DMS 273 (cell line): ENCODE results near the gene POP4.

Source experiments
- DNase-seq: peaks from one replicate; lab custom pipeline; 2025; ENCODE audit not compliant: unreplicated experiment; lab: John Stamatoyannopoulos, UW

Gene POP4

DNA sequence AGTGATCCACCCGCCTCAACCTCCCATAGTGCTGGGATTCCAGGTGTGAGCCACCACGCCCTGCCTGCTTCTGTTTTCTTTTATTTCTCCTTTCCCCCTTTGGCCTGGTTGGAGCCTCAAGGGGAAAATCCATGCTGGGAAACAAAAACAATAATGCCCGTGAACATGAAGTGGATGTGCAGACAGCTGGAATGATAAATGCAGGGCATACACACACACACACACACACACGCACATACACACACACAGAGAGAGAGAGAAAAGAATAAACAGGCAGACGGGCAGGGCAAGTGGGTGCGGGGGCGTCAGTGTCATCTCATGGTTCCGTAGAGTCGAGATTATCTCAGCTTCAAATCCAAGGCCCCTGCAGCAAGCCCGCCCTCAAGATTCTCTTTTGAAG lies 54.8 kb downstream of the POP4 start:
- DNase-seq, result no peak

DNA sequence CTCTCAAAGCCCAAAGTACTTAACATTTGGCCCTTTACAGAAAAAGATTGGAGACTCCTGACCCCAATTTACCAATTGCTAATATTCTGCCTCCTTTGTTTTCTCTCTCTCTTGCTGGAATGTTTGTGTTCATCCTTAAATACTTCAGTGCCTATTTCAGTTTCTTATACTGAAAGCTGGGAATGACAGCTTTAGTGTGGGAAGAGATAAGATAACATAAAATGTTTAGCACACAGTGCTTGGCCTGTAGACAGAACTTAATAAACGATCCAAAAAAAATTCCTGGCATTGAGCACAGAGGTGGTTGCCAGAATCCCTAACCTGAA lies 56.2 kb downstream of the POP4 start:
- no peak for DNase-seq

DNA sequence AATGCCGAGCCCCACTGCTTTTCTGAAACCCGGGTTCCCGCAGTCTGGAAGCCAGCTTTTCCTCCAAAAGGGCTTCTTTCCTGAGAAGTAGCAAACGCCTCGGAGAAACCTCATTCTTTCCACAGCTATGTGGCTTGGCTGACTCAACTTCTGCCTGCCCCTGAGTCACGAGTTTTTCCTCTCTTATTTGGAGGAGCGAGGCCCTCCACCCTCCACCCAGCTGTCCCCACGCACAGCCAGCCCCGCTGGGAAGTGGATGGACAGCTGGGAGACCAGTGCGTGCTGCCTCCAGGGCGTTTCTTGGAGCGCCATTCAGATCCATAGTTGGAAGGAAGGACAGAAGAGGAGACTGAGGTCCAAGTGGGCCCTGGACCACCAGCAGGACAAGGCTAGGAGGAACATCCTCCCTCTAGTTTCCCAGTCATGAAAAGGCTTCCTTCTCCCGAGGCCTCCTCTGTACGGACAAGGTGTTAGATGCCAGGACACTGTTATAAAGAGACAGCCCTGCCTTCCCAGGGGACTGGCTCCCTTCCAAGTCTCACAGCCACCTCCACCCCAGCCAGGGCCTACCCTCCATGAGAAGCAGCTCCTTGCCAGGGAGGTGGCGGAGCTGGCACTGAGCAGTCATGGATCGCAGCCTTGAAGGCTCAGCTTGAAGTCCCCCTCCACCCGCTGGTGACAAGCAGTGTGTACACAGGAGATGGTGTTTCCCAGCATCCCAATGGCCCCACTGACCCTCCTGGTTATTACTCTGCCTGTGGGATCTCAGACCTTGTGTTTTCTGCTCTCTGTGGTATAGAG lies 56.7 kb downstream of the POP4 start:
- DNase-seq, result peak; percentile 52

DNA sequence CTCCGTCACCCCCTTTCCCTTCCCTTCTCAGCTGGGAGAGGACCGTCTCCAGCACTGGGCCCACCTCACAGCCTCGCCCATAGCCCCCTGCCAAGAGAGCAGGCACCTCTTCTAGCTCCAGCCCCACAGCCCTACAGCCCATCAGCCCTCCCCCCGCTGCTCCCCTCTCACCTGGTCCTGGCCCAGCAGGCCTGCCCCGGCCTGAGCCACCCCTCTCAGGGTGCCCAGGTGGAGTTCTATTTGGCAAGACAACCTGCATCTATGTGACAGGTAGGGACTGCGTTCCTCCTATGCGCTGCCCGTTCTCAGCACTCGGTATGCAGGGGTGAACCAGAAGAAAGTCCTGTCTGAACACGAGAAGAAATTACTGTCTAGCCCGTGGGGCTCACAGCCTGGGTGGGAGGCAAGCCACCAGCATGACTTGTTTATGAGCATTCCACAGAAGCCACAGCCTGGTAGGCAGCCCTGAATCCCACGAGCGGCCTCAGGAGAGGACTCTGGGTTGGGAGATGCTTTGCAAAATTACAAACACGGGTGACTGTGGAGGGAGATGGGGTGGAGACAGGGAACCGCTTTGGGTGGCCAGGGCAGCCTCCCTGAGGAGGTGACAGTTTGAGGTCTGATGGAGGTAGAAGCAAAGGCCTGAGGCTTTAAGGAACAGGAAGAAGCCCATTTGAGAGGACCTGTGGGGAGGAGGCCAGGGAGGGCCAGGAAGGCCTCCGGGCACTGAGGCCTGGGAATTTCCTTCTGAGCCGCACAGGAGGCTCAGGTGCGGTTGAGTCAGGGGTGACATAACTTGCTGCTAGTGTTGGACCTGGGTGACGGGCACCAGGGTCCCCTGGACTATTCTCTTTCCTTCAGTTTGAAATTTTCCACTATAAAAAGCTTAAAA lies 58.0 kb downstream of the POP4 start:
- DNase-seq, result no peak

DNA sequence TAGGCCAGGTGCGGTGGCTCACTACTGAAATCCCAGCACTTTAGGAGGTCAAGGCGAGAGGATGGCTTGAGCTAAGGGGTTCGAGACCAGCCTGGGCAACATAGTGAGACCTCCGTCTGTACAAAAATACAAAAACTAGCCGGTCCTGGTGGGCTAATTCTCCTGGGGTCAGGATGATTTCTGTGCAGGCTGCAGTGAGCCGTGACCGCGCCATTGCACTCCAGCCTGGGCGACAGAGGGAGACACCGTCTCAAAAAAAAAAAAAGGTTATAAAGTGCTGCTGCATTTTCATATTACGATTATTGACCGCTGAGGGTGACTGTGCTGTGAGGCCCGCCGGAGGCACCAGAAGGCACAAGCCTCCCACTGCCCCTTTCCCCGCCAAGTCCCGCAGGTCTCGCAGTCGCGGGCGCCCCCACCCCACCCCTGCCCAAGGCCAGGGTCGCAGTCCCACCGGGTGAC lies 58.7 kb downstream of the POP4 start:
- DNase-seq, result no peak

DNA sequence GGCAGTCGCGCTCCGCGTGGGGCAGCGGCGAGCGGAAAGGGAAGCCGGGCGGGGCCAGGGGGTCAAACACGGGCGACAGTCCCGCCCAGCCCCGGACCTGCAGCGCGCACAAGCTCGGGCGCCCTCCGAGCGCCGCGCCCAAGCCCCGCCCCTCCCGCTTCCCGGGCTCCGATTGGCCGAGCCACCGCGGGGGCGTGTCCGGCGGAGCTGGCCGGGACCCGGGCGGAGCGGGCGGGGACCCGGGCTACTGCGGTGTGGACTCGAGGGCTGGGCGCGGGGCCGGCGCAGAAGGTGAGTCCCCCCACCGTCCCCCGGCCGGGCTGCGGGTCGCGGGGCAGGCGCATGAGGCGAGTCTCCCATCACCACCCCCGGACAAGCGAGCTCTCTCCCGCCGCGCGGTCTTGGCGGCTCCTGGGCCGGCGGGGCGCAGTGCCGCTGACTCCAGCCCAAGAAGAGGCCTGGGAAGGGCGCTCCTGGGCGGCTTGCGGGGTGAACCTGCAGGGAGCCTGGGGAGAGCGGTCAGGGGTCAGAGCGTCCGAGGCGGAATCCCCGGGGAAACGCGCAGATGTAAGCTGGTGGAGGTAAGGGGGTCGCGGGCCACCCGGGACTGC lies 59.2 kb downstream of the POP4 start, which contains the start of gene PLEKHF1:
Gene PLEKHF1, plus strand, starts transcription at position 247 of the 611 bp plus-strand sequence. CDS start 8,379 bp downstream, outside the sequence.
- peak; percentile 88 for DNase-seq

DNA sequence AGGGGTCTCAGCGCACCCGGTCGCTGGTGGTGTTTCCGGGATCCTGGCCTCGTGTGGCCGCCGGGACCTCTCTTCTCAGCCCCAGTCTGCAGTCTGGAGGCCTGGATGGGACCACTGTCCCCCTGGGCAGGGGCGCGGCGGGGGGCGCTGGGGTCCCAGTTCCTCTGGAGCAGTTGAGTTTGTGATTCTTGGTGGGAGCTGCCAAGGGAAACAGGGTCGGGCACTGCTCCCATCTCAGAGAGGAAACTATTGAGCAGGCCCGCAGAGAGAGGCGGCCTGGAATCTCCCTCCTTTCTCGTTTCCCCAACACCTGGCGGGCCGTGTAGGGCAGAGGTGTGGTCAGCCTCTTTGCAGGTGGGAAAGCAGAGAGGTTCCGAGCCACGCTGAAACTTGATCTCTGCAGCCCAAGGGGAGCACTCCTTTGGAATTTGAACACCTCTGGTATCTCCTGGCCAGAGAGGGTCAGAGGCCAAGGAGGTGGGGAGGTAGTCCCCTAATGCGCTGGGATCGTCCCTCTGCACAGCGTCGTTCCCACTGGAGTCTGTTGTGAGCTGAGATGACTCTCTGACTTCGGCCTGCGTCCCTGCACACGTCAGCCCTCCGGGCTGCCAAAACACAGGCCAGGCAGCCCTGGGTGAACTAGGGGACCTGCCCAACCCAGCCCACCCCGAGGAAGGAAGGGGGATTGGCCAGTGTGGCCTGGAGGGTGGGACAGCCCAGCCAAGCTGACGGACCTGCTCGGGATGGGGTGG lies 59.9 kb downstream of the POP4 start:
- DNase-seq, result no peak
